Right lobe of liver (tissue), 4 donors: ENCODE results near the gene TBCCD1.

Experiments
- POLR2A ChIP-seq: fragments of 450-650 bp; IDR thresholded peaks from one replicate; pipeline ENCODE4 v1.6.1; 2017; ENCODE audit warnings: antibody characterized with exemption, mild to moderate bottlenecking
- TF ChIP-seq, protein P1 (sequence below), 4 donors: fragments of 200-600 bp in 3 of 4; fragments of 450-650 bp in 1 of 4; IDR thresholded peaks; one replicate each; pipeline versions ENCODE4 v1.5.1 to v1.8.0; 2016 to 2022; ENCODE audit warnings: antibody characterized with exemption in 4 of 4, mild to moderate bottlenecking in 2 of 4
- donor health status: DM: no; HTN: no; CAD: no.
- donor health status: DM: no; HTN: no; CAD: no.
- donor health status: DM: no; HTN: yes; CAD: no.

DNA sequence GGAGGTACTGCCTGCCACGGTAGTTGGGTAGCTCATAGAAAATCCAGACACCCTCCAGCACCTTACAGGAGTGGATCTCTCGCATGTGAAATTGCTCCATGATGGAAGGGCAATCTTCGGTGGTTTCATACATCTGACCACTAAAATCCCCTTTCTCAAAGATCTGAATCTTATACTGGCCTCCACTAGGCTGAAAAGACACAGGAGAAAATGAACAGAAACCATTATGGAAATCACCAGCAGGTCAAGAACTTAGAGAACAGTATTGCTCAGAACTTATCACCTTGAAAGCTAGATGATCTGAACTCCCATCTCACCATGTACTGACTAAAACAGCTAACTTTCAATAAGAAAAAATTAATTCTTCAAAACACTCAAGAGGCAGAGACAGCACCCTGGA, 28.4 kb downstream of the TBCCD1 start:
- no peak for TF ChIP-seq POLR2A
- TF ChIP-seq, protein P1, sequence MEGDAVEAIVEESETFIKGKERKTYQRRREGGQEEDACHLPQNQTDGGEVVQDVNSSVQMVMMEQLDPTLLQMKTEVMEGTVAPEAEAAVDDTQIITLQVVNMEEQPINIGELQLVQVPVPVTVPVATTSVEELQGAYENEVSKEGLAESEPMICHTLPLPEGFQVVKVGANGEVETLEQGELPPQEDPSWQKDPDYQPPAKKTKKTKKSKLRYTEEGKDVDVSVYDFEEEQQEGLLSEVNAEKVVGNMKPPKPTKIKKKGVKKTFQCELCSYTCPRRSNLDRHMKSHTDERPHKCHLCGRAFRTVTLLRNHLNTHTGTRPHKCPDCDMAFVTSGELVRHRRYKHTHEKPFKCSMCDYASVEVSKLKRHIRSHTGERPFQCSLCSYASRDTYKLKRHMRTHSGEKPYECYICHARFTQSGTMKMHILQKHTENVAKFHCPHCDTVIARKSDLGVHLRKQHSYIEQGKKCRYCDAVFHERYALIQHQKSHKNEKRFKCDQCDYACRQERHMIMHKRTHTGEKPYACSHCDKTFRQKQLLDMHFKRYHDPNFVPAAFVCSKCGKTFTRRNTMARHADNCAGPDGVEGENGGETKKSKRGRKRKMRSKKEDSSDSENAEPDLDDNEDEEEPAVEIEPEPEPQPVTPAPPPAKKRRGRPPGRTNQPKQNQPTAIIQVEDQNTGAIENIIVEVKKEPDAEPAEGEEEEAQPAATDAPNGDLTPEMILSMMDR (IDR thresholded peaks at IDR 0.05), result no peak
